Putamen (tissue), 1 donor: ENCODE data around the gene ZNF701.
A peak's percentile ranks its signal among the peaks of the same experiment; 100 is the strongest.
"Not testable (repeated sequence)": the region's sequence is repeated elsewhere in the genome, so short reads cannot be mapped to it uniquely, and the experiment has no call there.

Experiments used
- DNase-seq: peaks from one replicate; pipeline ENCODE4 v3.0.0-alpha.2; 2016; ENCODE audit warnings: low spot score

ZNF701 gene

DNA sequence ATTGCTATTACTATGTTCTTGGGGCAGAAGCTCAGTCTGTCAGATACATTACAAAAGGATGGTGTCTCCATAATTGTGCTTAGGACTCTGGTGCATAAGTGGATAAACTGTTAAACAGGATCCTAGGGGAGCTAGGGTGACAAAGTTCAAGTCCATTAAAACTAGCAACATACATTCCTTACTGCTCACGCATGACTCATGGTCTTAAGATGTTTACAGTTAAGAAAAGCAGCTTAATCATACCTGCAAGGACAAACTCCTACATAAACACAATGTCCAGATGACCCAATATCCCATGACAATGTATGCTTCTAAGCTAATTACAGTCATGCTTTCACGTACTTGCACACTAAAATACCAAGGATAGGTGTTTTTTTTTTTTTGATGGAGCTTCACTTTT, 3.5 kb upstream of the ZNF701 start:
- no peak for DNase-seq

DNA sequence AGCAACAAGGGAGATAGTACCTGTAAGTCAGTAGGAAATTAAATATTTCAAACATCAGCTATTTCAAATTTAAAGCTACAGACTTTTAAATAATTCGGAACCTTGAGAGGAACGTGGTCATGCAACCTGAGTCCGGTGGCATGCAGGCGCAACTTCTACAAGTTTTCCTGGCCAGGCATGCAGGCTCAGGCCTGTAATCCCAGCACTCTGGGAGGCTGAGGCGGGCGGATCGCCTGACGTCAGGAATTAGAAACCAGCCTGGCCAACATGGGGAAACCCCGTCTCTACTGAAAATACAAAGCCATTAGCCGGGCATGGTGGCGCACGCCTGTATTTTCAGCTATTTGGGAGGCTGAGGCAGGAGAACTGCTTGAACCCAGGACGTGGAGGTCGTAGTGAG, 2.2 kb upstream of the ZNF701 start:
- no peak for DNase-seq

DNA sequence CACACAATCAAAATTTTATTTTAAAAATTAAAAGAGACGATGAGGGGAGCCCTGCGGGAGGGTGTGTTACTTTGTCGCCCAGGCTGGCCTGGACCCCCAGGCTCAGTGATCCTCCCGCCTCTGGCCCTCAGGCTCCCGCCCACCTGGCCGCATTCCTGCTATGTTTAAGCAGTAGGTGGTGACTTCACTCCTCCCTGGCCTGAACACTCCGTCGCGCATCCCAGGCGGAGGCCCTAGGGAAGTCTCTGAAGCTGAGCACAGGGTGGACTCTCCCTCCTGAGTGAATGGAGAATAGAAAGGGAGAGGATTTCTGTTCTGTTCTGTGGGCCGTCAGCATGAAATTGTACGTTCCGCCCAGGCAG, 468 bp upstream of the ZNF701 start:
- peak; percentile 4 for DNase-seq

DNA sequence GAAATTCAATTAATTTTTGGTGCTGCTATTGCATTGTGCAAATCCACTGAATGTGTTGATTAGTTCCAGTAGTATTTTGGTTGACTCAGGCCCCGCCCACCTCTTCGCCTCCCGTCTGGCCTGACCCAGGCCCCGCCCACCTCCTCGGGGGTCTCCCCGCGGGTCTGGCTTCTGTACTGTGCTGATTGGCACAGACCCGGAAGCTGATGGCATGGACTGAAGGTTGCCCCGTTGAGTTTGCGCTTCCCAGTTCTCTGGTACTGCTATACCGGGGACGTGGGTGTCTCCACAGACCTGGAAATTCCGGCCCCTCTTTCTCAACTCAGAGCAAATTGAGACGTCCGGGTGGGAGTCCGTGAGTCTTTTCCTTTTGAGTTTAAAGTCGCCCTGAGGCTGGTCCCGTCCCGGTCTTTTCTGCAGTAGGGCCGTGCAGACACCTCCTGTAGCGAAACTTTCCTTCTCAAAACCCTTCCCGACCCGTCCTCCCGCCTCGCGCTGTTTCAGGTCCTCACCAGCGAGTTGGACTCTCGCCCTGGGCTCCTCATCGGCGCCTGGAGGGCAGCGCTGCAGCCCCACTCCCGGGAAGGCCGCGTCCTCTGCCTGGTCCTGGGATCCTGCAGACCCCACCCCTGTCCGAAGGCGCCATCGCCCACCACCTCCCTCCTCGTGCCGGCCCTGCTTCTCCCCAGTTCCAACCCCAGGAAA, 14.8 kb downstream of the ZNF701 start:
- DNase-seq: no peak

DNA sequence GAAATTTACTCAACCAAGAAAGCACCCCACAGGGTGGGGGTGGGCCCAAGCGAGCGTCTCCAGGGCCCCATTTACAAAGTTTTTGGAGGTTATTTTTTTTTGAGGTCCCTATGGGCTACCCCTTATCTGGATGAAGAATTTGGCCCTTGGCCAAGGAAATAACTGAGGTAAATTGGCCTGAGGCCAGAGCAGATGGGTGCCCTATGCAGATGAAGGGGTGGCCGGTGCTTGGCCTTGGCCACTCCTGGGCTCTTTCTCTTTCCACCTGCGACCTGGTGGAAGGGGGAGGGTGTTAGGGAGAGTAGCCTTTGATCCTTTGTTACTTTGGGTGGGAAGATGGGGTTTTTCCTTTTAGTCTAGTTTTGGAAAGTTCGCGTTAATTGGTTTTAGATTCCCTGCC, 15.5 kb downstream of the ZNF701 start:
- no peak for DNase-seq

DNA sequence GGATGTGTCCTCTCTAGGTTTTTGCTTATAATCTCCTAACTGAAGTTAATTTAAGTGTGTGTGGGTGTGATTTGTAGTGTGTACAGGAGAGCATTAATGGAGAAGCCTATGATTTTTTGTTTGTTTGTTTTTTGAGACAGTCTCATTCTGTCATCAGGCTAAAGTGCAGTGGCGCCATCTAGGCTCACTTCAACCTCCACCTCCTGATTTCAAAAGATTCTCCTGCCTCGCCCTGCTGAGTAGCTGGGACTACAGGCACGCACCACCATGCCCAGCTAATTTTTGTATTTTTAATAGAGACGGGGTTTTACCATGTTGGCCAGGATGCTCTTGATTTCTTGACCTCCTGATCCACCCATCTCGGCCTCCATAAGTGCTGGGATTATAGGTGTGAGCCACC, 20.6 kb downstream of the ZNF701 start:
- DNase-seq: no peak

DNA sequence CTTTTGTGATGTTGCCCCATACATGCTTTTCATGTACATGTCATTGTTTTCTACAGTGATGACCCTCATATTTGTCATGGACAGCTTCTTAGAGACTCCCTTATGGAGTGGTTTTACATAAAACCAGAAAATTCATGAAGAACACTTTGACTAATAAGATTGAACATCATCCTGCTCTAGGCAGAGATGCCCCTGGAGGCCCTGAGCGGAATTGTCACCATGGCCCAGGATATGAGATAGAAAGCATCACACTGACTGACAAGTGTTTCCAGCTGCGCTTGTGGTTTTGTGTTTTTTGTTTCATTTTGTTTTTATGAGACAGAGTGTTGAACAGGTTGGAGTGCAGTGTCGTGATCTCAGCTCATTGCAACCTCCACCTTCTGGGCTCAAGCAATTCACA, 22.2 kb downstream of the ZNF701 start:
- DNase-seq: no peak

DNA sequence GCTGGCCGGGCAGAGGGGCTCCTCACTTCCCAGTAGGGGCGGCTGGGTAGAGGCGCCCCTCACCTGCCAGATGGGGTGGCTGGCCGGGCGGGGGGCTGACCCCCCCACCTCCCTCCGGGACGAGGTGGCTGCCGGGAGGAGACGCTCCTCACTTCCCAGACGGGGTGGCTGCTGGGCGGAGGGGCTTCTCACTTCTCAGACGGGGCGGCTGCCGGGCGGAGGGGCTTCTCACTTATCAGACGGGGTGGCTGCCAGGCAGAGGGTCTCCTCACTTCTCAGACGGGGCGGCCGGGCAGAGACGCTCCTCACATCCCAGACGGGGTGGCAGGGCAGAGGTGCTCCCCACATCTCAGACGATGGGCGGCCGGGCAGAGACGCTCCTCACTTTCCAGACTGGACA, 23.4 kb downstream of the ZNF701 start:
- DNase-seq: not testable (repeated sequence)

DNA sequence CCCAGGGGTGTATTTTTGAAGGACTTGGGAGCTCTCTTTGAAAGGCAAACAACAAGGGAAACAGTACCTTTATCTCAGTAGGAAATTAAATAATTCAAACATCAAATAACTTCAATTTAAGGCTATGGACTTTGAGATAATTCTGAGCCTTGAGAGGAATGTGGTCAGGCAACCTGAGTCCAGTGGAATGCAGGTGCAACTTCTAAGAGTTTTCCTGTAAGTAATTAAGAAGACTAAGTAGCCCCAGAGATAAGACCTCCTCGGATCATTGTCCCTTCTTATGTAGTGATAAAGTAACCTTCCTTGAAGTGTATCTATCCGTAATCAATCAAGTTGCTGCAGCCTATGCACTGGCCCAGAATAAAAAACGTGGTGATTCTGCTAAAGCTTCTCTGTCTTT, 29.2 kb downstream of the ZNF701 start:
- no peak for DNase-seq

DNA sequence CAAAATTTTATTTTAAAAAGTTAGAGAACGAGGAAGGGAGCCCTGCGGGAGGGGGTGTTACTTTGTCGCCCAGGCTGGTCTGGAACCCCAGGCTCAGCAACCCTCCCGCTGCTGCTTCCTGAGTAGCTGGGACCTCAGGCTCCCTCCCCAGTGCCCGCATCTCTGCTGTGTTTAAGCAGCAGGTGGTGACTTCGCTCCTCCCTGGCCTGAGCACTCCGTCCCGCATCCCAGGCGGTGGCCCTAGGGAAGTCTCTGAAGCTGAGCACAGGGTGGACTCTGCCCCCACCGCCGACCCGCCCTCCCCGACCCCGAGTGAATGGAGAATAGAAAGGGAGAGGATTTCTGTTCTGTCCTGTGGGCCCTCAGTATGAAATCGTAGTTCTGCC, 30.5 kb downstream of the ZNF701 start:
- no peak for DNase-seq

DNA sequence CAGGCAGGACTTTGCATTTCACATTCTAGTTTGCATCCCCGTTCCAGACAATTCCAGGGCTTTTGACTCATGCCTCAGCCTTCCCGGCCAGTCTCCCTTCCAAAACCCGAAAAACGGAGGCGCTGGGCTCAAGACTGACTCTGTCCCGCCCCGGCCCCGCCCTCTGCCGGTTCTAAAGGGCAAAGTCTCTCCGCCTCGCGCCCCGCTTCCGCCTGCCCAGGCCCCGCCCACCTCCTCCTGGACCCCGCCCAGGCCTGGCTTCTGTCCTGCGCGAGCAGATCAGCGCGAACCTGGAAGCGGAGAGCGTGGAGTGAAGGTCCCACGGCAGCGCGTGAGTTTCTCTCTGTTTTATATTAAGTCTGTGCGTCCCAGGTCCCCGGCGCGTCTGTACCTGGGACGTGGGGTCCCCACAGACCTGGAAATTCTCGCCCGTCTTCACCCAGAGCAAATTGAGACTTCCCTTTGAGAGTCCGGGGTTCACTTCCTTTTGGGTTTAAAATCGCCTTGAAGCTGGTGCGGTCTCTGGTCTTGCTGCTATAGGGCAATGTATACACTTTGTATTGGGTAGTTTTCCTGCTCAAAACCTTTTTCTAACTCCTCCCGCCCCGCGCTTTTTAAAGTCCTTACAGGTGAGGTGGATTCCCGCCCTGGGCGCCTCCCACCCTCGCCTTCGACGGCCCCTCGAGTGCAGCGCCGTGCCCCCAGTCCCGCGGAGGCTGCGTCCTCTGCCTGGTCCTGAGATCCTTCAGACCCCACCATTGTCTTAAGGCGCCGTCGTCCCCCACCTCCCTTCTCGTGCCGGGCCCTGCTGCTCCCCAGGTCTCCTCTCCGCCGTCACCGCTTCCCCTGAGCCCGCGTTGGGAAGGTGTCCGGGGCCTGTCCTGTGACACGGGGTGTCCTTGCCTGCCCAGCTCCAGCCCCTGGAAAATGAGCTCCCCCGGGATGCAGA, 31.2 kb downstream of the ZNF701 start:
- peak; percentile 71 for DNase-seq

DNA sequence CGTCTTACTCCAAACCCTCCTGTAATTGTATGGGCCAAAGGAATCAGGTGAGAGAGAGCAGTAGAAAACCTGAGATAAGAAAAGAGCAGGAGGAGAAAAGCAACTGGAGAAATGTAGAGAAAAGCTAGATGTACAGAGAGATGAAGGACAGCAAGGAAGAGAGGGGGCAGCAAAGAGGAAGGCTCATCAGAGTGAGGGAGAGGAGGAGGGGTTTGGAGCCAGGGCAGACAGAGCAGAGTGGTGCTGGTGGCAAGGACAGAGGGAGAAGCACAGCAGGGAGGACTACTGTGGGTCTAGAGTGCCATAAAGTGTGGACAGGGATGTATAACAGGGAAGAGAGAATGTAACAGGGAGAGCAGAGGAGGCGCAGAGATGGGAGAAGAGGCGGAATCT, 31.9 kb downstream of the ZNF701 start:
- not testable (repeated sequence) for DNase-seq

DNA sequence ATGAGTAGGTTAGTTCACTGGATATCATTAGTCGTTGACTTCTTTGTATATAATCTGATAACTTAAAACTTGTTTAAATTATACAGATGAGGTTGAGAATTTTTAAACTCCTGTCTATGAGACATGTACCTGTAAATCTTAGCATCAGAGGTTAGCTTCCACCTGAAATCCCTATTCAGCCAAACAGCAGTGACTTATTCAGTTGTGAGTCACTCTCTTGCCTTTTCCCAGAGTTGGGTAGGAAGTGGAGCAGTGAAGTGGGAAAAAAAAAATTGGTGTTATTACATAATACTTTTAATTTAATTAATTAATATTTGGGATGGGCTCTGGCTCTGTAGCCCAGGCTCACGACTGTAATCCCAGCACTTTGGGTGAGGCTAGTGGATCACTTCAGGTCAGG, 32.9 kb downstream of the ZNF701 start:
- no peak for DNase-seq

DNA sequence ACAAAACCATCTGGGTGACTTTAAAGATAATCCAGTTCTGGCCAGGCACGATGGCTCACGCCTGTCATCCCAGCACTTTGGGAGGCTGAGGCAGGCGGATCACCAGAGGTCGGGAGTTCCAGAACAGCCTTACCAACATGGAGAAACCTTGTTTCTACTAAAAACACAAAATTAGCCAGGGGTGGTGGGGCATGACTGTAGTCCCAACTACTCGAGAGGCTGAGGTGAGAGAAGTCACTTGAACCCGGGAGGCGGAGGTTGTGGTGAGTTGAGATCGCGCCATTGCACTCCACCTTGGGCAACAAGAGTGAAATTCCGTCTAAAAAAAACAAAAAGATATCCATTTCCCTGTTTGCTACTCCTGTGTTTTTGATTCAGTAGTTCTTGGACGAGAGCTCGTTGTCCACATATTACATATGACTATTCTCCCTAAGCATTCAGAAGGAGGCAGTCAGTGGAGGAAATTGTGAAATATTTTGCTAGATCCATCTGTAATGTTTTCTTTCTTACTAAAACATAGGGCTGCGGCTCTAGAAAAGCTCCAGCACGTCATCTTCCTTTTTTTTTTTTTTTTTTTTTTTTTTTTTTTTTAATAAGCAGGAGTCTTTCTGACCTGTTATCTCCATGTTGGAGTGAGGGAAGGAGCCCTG, 33.6 kb downstream of the ZNF701 start:
- no peak for DNase-seq

DNA sequence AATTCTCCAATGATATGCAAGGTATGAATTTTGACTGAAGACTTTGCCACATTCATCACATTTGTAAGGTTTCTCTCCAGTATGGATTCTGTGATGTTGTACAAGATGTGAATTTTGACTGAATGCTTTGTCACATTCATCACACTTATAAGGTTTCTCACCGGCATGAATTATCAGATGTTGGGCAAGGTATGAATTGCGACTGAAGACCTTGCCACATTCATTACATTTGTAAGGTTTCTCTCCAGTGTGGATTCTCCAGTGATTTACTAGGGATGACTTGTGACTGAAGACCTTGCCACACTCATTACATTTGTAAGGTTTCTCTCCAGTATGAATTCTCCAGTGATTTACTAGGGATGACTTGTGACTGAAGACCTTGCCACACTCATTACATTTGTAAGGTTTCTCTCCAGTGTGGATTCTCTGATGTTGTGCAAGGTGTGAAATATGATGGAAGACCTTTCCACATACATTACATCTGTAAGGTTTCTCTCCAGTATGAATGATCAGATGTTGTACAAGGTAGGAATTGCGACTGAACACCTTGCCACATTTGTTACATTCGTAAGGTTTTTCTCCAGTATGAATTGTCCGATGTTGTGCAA, 43.3 kb downstream of the ZNF701 start:
- no peak for DNase-seq

DNA sequence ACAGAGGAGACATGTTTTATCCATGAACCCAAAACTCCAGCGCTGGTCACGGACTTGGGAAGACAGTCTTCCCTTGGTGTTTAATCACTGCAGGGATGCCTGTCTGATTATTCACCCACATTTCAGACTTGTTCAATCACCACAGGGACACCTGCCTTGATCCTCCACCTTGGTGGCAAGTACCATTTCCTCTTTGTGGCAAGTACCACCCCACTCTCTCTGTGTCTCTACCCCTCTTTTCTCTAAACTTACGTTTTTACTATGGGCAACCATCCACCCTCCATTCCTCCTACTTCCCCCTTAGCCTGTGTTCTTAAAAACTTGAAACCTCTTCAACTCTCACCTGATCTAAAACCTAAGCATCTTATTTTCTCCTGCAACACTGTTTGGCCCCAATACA, 51.3 kb downstream of the ZNF701 start:
- no peak for DNase-seq

DNA sequence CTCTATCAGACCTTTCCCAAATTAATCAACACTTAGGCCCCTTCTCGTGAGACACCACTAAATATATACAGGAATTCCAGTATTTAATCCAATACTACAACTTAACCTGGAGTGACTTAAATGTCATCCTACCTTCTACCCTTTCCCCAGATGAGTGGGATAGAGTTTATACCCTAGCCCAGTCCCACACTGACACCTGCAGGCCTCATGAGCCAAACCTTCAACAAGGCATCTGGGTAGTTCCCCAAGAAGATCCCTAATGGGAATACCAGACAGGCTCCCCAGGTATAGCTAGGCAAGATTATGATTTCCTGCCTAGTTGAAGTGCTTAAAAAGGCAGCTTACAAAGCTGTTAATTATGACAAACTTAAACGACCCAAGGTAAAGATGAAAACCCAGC, 52.2 kb downstream of the ZNF701 start:
- DNase-seq: no peak

DNA sequence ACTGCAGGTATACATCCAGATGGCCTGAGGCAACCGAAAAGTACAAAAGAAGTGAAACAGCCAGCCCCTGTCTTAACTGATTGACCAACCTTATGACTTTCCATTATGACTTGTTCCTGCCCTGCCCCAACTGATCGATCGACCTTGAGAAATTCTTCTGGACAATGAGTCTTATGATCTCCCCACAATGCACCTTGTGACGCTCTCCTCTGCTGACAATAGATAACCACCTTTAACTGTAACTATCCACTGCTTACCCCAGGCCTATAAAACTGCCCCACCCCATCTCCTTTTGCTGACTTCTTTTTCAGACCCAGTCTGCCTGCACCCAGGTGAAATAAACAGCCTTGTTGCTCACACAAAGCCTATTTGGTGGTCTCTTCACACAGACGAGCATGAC, 56.8 kb downstream of the ZNF701 start:
- DNase-seq: no peak

DNA sequence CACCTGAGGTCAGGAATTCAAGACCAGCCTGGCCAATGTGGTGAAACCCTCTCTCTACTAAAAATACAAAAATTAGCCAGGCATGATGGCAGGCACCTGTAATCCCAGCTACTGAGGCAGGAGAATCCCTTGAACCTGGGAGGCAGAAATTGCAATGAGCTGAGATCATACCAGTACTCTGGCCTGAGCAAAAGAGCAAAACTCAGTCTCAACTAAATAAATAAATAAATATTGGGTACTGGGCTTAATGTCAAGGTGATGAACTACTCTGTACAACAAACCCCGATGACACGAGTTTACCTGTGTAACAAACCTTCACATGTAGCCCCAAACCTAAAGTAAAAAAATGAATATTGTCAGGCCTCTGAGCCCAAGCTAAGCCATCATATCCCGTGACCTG, 57.4 kb downstream of the ZNF701 start:
- not testable (repeated sequence) for DNase-seq

DNA sequence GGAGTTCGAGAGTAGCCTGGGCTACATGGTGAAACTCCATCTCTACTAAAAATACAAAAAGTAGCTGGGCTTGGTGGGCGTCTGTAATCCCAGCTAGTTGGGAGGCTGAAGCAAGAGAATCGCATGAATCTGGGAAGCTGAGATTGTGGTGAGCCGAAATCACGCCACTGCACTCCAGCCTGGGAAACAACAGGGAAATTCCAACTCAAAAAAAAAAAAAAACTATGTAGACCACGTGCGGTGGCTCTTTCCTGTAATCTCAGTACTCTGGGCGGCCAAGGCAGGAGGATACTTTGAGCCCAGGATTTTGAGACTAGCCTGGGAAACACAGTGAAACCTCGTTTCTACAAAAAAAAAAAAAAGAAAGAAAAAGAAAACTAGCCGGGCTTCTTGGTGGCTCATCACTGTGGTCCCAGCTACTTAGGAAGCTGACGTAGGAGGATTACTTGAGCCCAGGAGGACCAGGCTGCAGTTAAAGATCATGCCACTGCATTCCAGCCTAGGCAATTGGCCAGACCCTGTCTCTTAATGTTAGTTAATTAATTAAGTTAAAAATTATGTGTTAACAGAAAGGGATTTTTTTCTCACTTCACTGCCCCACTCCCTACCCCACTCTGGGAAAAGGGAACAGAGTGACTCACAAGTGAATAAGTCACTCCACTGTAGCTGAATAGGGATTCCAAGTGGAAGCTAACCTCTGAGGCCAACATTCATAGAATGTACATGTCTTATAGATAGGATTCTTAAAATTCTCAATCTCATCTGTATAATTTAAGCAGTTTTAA, 65.9 kb downstream of the ZNF701 start:
- DNase-seq: no peak
